ENCODE results near the gene ADGRB3.

- TF ChIP-seq CTCF (IDR thresholded peaks at IDR 0.05; ENCODE audit: low read depth, low read length, missing input control) = no peak
- TF ChIP-seq, protein P1, sequence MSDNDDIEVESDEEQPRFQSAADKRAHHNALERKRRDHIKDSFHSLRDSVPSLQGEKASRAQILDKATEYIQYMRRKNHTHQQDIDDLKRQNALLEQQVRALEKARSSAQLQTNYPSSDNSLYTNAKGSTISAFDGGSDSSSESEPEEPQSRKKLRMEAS (IDR thresholded peaks at IDR 0.05) = no peak
- TF ChIP-seq RXRA (IDR thresholded peaks at IDR 0.05) = no peak
- no peak for TF ChIP-seq HNF4A (conservative IDR thresholded peaks at IDR 0.05)
- TF ChIP-seq RAD21 (IDR thresholded peaks at IDR 0.05) = no peak
- TF ChIP-seq REST (IDR thresholded peaks at IDR 0.05) = no peak
- no peak for TF ChIP-seq JUND (IDR thresholded peaks at IDR 0.05)
Measured at GRCh38 chr6:69135927-69136326, 500.8 kb downstream of the ADGRB3 start.
